Measurements from ENCODE around the gene DGCR8. TPM values are rescaled to one million over a fixed set of nuclear protein-coding genes. Genes with fewer than 3 reads are reported as not detected.

DGCR8 gene
- total RNA-seq, 2 experiments from 2014 or later: 17.8 to 18.5 TPM

- no peaks in the 10 kb centered on the region for H3K9me3 ChIP-seq (ENCODE audit: control insufficient read depth in 1 of 2, insufficient read depth in 1 of 2, low read length in 2 of 2)
- ATAC-seq (ENCODE audit: poor library complexity) (no peak), DNase-seq (no peak)
- Mint-ChIP-seq H3K4me1 (ENCODE audit: low read depth) (no peaks in the 10 kb centered on the region), H3K36me3 (ENCODE audit: low read depth) (no peaks in the 10 kb centered on the region), H3K9me3 (no peaks in the 10 kb centered on the region), H3K27me3 (no peaks in the 10 kb centered on the region), H3K4me3 (no peak overlapping the region), H3K27ac (no peak overlapping the region)
- no peaks in the 10 kb centered on the region for H3K27me3 ChIP-seq (ENCODE audit: control insufficient read depth in 1 of 2, insufficient read depth in 2 of 2, low read length in 2 of 2)
- ChIA-PET CTCF (no interaction called here), POLR2A (no interaction called here)
- no peak overlapping the region for H3K4me3 ChIP-seq (ENCODE audit: low read length)
- peaks cover 3% of the 10 kb centered on the region for H3K36me3 ChIP-seq (ENCODE audit: insufficient read depth, low read length)
- H3K4me1 ChIP-seq (ENCODE audit: insufficient read depth, low read length): no peaks in the 10 kb centered on the region
- no peak for TF ChIP-seq CTCF (IDR thresholded peaks at IDR 0.05)
- no peak overlapping the region for H3K27ac ChIP-seq (ENCODE audit: low read depth in 1 of 2, low read length in 2 of 2)
- intact Hi-C loops (cut with DNase I, micrococcal nuclease): no loop called here
Observed at GRCh38 chr22:20145206-20145831, 65.3 kb downstream of the DGCR8 start.

GRCh38 chr22:20145832-20146223, 65.8 kb downstream of the DGCR8 start:
- no peak overlapping the region for H3K27ac Mint-ChIP-seq
- no peak for DNase-seq
- H3K9me3 ChIP-seq (ENCODE audit: control insufficient read depth in 1 of 2, insufficient read depth in 1 of 2, low read length in 2 of 2): no peaks in the 10 kb centered on the region
- POLR2A ChIA-PET: no interaction called here
- CTCF ChIA-PET: no interaction called here
- peaks cover 3% of the 10 kb centered on the region for H3K36me3 ChIP-seq (ENCODE audit: insufficient read depth, low read length)
- no peak overlapping the region for H3K4me3 ChIP-seq (ENCODE audit: low read length)
- no peak for TF ChIP-seq CTCF (IDR thresholded peaks at IDR 0.05)
- intact Hi-C loops (cut with DNase I, micrococcal nuclease): no loop called here
- no peak overlapping the region for H3K27ac ChIP-seq (ENCODE audit: low read depth in 1 of 2, low read length in 2 of 2)
- no peak overlapping the region for H3K4me3 Mint-ChIP-seq
- ATAC-seq (ENCODE audit: poor library complexity): no peak
- H3K4me1 ChIP-seq (ENCODE audit: insufficient read depth, low read length): no peaks in the 10 kb centered on the region
- no peaks in the 10 kb centered on the region for H3K27me3 ChIP-seq (ENCODE audit: control insufficient read depth in 1 of 2, insufficient read depth in 2 of 2, low read length in 2 of 2)
- no peaks in the 10 kb centered on the region for H3K27me3 Mint-ChIP-seq
- no peaks in the 10 kb centered on the region for H3K4me1 Mint-ChIP-seq (ENCODE audit: low read depth)
- H3K36me3 Mint-ChIP-seq (ENCODE audit: low read depth): no peaks in the 10 kb centered on the region
- H3K9me3 Mint-ChIP-seq: no peaks in the 10 kb centered on the region

- Mint-ChIP-seq H3K4me3 (no peak overlapping the region), H3K27ac (no peak overlapping the region)
- POLR2A ChIA-PET: no interaction called here
Observed at GRCh38 chr22:20146777-20147176, 66.7 kb downstream of the DGCR8 start.

More at GRCh38 chr22:20146777-20147176, 66.7 kb downstream of the DGCR8 start:
- Mint-ChIP-seq H3K27me3 (no peaks in the 10 kb centered on the region), H3K4me1 (ENCODE audit: low read depth) (no peaks in the 10 kb centered on the region), H3K36me3 (ENCODE audit: low read depth) (no peaks in the 10 kb centered on the region), H3K9me3 (no peaks in the 10 kb centered on the region)
- CTCF ChIA-PET: no interaction called here
- ATAC-seq (ENCODE audit: poor library complexity): no peak
- no peak for DNase-seq
- Histone ChIP-seq H3K27ac (ENCODE audit: low read depth in 1 of 2, low read length in 2 of 2) (no peak overlapping the region), H3K27me3 (ENCODE audit: control insufficient read depth in 1 of 2, insufficient read depth in 2 of 2, low read length in 2 of 2) (no peaks in the 10 kb centered on the region), H3K4me1 (ENCODE audit: insufficient read depth, low read length) (no peaks in the 10 kb centered on the region), H3K9me3 (ENCODE audit: control insufficient read depth in 1 of 2, insufficient read depth in 1 of 2, low read length in 2 of 2) (no peaks in the 10 kb centered on the region), H3K4me3 (ENCODE audit: low read length) (no peak overlapping the region), H3K36me3 (ENCODE audit: insufficient read depth, low read length) (peaks cover 3% of the 10 kb centered on the region)
- intact Hi-C loops (cut with DNase I, micrococcal nuclease): no loop called here
- TF ChIP-seq CTCF (IDR thresholded peaks at IDR 0.05): no peak

Measured in CD4-positive, alpha-beta T cell (primary cell).